ENCODE data around the gene DNMBP.

DNA sequence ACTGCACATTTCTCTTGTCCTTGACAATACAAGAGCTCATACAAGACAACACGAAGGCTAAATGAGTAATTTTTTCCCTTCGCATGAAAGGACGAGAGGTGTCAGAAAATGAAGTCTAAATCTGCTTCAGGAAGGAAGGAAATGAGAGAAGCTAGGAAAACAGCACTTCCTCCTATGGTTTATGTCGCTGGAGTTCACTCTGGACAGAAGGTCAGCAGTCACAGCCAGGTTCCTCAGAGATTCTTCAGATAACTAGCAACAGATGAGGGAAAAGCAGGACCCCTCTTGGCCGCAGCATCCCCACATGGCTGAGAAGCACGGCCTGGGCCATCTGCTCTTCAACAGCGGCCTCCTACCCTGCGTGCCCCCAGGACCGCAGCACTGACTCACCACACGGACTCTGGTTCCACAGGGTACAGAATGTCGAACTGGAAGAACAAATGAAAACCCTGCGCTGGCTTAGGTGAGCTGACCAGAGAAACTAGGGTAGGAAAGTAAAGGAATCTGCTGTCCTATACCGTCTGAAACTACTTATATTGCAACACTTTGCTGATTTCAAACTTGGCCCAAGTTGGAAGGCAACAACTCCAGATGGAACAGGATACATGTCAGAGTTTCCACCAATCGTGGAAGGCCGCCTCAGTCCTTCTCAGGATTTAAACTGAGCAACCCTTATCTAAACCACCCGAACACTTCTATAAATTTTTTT, 26.3 kb downstream of the DNMBP start:
- TF ChIP-seq CHD4 (IDR thresholded peaks at IDR 0.05; ENCODE audit: borderline replicate concordance) = no peak
- TF ChIP-seq RAD21 (conservative IDR thresholded peaks at IDR 0.05 in 1 of 2, IDR thresholded peaks at IDR 0.05 in 1 of 2) = no peak
